ENCODE measurements around the gene IGF1R.

DNA sequence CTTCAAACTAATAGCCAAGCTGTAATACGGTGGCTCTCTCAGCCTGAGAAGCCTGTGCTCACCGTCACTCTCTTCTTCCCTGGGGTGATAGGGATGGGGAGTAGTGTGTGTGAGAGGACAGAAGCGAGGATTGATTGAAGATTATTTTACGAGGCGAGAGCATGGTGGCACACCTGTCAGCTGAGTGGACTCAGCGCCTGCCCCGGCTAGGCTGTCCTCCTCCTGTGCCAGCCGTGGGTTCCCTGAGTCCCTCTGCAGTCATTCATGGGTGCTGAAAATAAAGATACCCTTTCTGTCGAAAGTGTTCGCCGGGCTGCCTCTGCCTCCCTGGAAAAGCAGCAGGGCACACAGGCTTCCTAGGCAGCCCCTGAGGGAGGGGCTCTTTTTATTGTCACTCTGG lies 235.1 kb downstream of the IGF1R start:
- TF ChIP-seq POLR2A (IDR thresholded peaks at IDR 0.05), result no peak
- TF ChIP-seq, protein P1, sequence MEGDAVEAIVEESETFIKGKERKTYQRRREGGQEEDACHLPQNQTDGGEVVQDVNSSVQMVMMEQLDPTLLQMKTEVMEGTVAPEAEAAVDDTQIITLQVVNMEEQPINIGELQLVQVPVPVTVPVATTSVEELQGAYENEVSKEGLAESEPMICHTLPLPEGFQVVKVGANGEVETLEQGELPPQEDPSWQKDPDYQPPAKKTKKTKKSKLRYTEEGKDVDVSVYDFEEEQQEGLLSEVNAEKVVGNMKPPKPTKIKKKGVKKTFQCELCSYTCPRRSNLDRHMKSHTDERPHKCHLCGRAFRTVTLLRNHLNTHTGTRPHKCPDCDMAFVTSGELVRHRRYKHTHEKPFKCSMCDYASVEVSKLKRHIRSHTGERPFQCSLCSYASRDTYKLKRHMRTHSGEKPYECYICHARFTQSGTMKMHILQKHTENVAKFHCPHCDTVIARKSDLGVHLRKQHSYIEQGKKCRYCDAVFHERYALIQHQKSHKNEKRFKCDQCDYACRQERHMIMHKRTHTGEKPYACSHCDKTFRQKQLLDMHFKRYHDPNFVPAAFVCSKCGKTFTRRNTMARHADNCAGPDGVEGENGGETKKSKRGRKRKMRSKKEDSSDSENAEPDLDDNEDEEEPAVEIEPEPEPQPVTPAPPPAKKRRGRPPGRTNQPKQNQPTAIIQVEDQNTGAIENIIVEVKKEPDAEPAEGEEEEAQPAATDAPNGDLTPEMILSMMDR (IDR thresholded peaks at IDR 0.05), result no peak
- TF ChIP-seq POLR2AphosphoS5 (IDR thresholded peaks at IDR 0.05), result no peak

All from suprapubic skin (tissue), 4 donors.